SK-N-MC (cell line): Measurements from ENCODE around the gene ZBTB7C.

Experiments
- EZH2 ChIP-seq: fragments of 200-600 bp; sonication (generic); IDR thresholded peaks from one replicate; pipeline ENCODE4 v1.6.1; 2017; ENCODE audit warnings: antibody characterized with exemption
- FOXP2 ChIP-seq: optimal IDR thresholded peaks from 2 replicates; pipeline ENCODE3; 2011; ENCODE audit warnings: mild to moderate bottlenecking, moderate library complexity; ENCODE audit not compliant: insufficient read depth; ENCODE audit errors: extremely low read length, control extremely low read depth
- POLR2AphosphoS5 ChIP-seq: IDR thresholded peaks from 2 replicates; pipeline ENCODE4 v1.6.1; 2012; ENCODE audit warnings: mild to moderate bottlenecking, low read depth, low read length, borderline replicate concordance

DNA sequence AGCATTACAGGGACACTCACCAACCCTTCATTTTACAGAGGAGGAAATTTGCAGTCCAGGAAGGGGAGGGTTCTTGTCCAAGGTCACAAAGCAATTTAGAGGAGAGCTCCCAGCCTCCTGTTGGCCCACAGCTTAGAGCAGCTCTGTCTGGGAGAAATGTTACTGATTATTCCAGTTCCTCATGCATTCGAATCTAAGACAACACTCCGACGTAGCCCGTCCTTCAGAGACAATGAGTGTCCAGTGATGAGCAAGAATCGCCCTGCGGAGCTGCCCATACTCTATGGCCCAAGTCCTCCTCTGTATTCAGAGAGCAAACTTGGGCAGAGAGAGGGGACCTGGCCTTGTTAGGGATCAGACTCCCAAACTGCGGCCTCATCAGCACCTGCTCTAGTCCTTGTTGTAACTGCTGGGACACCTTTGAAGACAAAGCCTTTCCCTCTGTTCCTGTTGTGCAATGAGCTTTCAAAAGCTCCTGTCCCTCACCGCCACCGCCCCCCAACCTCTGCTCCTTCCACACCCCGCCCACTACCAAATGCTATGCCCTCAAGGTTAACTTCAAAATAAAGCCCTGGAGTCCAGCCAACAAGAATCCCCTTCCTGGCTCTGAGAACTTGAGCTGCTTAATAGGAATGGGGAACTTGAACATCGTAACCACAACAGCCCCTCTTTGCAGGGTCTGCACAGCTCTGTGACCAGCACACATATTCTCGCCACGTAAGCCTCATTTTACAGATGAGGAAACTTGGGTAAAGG, 243.9 kb downstream of the ZBTB7C start:
- no peak for TF ChIP-seq POLR2AphosphoS5
- TF ChIP-seq EZH2 = no peak
- TF ChIP-seq FOXP2 = no peak
